ENCODE data around the gene COG5. TPM values are rescaled to one million over a fixed set of nuclear protein-coding genes. Genes with fewer than 3 reads are reported as not detected.
A peak's percentile ranks its signal among the peaks of the same experiment; 100 is the strongest.

The COG5 gene
- total RNA-seq, 4 donors from 2014 or later, result 20.8 to 49.7 (median 25.7) TPM

DNA sequence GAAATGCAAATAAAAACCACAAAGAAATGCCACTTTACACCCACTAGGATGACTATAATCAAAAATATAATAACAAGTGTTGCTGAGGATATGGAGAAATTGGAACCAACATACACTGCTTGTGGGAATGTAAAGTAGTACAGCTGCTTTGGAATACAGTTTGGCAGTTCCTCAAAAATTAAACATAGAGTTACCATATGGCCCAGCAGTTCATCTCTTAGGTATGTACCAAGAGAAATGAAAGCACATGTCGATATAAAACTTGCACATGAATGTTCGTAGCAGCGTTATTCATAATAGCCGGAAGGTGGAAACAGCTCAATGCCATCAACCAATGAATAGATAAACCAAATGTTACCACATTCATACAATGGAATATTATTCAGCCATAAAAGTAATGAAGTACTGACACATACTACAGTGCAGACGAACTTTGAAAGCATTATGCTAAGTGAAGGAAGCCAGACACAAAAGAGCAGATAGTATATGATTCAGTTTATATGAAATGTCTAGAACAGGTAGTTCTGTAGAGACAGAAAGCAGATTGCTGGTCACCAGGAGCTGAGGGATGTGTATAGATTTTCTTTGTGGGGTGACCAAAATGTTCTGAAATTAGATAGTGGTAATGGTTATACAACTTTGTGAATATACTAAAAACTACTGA lies 28.8 kb upstream of the COG5 start:
- H3K36me3 ChIP-seq, result peaks cover 0 to 28% of the 10 kb centered on the region in 2 donors
- DNase-seq, result no peak
- ATAC-seq, result no peak
- peak overlapping the region in 1 of 4 donors; percentile 2 for H3K27ac ChIP-seq
- H3K4me1 ChIP-seq, result peaks cover 5% of the 10 kb centered on the region in 2 donors
- no peaks in the 10 kb centered on the region for H3K9me3 ChIP-seq
- in situ Hi-C loops (cut with MboI; ENCODE audit: low sequenced_read_pairs in 4 of 4), result loop anchor here in 3 of 4 donors (25.0 kb wide), 2 partner anchors 295 to 405 kb away; partner anchors contain the start of gene DLD (in 2 of the 3)
- no peak overlapping the region for H3K4me3 ChIP-seq
- no peaks in the 10 kb centered on the region for H3K27me3 ChIP-seq
- intact Hi-C loops (cut with DNase I; ENCODE audit: low total_unique reads), result no loop called here
- TF ChIP-seq, protein P1, sequence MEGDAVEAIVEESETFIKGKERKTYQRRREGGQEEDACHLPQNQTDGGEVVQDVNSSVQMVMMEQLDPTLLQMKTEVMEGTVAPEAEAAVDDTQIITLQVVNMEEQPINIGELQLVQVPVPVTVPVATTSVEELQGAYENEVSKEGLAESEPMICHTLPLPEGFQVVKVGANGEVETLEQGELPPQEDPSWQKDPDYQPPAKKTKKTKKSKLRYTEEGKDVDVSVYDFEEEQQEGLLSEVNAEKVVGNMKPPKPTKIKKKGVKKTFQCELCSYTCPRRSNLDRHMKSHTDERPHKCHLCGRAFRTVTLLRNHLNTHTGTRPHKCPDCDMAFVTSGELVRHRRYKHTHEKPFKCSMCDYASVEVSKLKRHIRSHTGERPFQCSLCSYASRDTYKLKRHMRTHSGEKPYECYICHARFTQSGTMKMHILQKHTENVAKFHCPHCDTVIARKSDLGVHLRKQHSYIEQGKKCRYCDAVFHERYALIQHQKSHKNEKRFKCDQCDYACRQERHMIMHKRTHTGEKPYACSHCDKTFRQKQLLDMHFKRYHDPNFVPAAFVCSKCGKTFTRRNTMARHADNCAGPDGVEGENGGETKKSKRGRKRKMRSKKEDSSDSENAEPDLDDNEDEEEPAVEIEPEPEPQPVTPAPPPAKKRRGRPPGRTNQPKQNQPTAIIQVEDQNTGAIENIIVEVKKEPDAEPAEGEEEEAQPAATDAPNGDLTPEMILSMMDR (IDR thresholded peaks at IDR 0.05 in 4 of 5, conservative IDR thresholded peaks at IDR 0.05 in 1 of 5), result no peak

DNA sequence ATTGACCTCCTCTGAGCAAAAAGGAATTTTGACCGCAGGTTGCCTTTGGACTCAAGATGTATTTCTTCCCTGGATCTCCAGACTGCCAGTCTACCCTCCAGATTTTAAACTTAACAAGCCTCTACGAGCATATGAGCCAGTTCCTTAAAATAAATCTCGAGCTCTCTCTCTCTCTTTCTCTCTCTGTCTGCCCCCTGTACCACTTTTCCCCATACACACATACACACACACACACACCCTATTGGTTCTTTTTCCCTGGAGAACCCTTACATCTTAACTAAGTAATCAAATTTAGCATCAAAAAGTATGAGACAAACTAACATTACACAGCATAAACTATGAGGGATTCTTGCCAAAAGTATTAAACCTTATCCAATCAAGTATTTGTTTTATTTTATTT lies 27.7 kb upstream of the COG5 start:
- in situ Hi-C loops (cut with MboI; ENCODE audit: low sequenced_read_pairs in 4 of 4) (loop anchor here in 3 of 4 donors (25.0 kb wide), 2 partner anchors 296 to 404 kb away; partner anchors contain the start of gene DLD (in 2 of the 3)), intact Hi-C loops (cut with DNase I; ENCODE audit: low total_unique reads) (no loop called here)
- no peaks in the 10 kb centered on the region for H3K9me3 ChIP-seq
- ATAC-seq, result no peak
- peak overlapping the region in 1 of 4 donors; percentile 2 for H3K27ac ChIP-seq
- no peaks in the 10 kb centered on the region for H3K27me3 ChIP-seq
- no peak for TF ChIP-seq POLR2A (IDR thresholded peaks at IDR 0.05)
- TF ChIP-seq, protein P1 (IDR thresholded peaks at IDR 0.05 in 4 of 5, conservative IDR thresholded peaks at IDR 0.05 in 1 of 5), result no peak
- no peak for DNase-seq
- H3K36me3 ChIP-seq, result peaks cover 0 to 18% of the 10 kb centered on the region in 2 donors
- H3K4me1 ChIP-seq, result peaks cover 0 to 5% of the 10 kb centered on the region in 2 donors
- no peak overlapping the region for H3K4me3 ChIP-seq

DNA sequence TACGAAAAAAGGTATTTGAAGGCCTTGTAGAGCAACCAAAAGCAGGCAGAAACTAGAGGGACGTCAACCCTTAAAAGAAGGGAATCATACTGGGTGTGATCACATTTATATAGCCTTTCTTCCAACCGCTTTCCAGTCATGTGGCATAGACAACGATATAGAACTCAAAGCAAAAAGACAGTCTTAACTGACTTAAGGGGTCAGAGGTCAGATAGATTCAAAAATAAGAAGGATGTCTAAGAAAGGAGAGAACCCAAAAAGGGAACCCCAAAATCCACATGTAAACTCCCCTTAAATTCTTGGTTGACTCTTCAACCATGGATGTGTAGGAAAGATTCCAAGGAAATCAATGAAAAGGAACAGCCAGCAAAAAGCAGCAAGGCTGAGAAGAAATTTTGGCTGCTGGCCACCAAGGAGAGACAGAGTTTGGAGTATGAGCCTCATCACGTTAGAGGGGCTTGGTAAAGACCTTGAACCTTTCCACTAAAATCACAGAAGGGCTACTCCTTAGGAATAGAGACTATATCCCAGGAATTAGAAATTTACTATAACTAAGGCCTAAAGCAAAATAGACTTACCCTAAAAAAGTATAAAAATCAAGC lies 24.9 kb upstream of the COG5 start:
- DNase-seq, result no peak
- in situ Hi-C loops (cut with MboI; ENCODE audit: low sequenced_read_pairs in 4 of 4) (loop anchor here in 3 of 4 donors (25.0 kb wide), 2 partner anchors 299 to 401 kb away; partner anchors contain the start of gene DLD (in 2 of the 3)), intact Hi-C loops (cut with DNase I; ENCODE audit: low total_unique reads) (no loop called here)
- Histone ChIP-seq H3K4me1 (no peaks in the 10 kb centered on the region), H3K4me3 (no peak overlapping the region), H3K9me3 (no peaks in the 10 kb centered on the region), H3K27me3 (no peaks in the 10 kb centered on the region), H3K36me3 (peaks cover 0 to 8% of the 10 kb centered on the region in 2 donors), H3K27ac (no peak overlapping the region)
- no peak for ATAC-seq
- TF ChIP-seq POLR2A (IDR thresholded peaks at IDR 0.05), result no peak
- TF ChIP-seq, protein P1 (IDR thresholded peaks at IDR 0.05 in 4 of 5, conservative IDR thresholded peaks at IDR 0.05 in 1 of 5), result no peak

DNA sequence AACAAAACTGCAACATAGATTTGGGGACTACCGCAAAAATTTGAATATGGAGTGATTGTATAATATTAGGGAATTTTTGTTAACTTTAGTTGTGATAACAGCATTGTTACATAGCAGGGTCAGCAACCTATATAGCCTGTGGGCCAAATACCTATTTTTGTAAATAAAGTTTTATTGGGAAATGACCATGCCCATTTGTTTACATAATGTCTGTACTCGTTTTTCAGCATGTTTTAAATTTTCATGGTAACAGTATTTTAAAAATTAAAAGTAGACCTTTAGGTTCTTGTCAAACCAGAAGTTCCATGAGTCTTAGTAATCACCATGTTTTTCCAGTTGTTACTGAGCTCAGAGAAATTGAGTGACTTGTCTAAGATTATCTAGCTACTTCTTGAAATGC lies 21.0 kb upstream of the COG5 start:
- peaks cover 10 to 12% of the 10 kb centered on the region in 2 donors for H3K4me1 ChIP-seq
- peaks cover 0 to 8% of the 10 kb centered on the region in 2 donors for H3K36me3 ChIP-seq
- in situ Hi-C loops (cut with MboI; ENCODE audit: low sequenced_read_pairs in 4 of 4) (loop anchor here in 3 of 4 donors (25.0 kb wide), 2 partner anchors 303 to 397 kb away; partner anchors contain the start of gene DLD (in 2 of the 3)), intact Hi-C loops (cut with DNase I; ENCODE audit: low total_unique reads) (loop anchor here (5.0 kb wide), 3 partner anchors 308 to 1472 kb away; partner anchors contain the start of genes DLD, DNAJB9, SYPL1 and THAP5)
- TF ChIP-seq, protein P1 (IDR thresholded peaks at IDR 0.05 in 4 of 5, conservative IDR thresholded peaks at IDR 0.05 in 1 of 5), result no peak
- TF ChIP-seq POLR2A (IDR thresholded peaks at IDR 0.05), result no peak
- DNase-seq, result no peak
- no peak overlapping the region for H3K27ac ChIP-seq
- no peak for ATAC-seq
- no peaks in the 10 kb centered on the region for H3K27me3 ChIP-seq
- no peak overlapping the region for H3K4me3 ChIP-seq
- H3K9me3 ChIP-seq, result no peaks in the 10 kb centered on the region
